Activated CD4-positive, alpha-beta T cell treated with anti-CD3 and anti-CD28 coated beads, Interleukin-10, Interleukin-2, amounts not matched to agents 100 ng/mL and 50 ng/mL, durations not matched to agents 16 hours and 8 hours (primary cell): ENCODE results near the gene FAF2.
"Not testable (repeated sequence)": the region's sequence is repeated elsewhere in the genome, so short reads cannot be mapped to it uniquely, and the experiment has no call there.

Experiments
- DNase-seq: peaks from one replicate; pipeline ENCODE4 v3.0.0-alpha.2; 2020

The FAF2 gene

DNA sequence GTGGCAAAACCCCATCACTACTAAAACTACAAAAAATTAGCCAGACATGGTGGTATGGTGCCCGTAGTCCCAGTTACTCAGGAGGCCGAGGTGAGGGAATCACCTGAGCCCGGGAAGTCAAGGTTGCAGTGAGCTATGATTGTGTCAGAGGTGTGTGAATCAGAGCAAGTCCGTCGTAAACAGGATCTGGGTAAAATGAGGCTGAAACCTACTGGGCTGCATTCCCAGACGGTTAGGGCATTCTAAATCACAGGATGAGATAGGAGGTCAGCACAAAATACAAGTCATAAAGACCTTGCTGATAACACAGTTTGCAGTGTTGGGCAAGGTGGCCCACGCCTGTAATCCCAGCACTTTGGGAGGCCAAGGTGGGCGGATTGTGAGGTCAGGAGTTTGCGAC is 29.9 kb upstream of the FAF2 start:
- no peak for DNase-seq

GRCh38 chr5:176420086-176420485 is 28.1 kb upstream of the FAF2 start:
- DNase-seq, result no peak

GRCh38 chr5:176420972-176421544 is 27.1 kb upstream of the FAF2 start:
- DNase-seq, result no peak

DNA sequence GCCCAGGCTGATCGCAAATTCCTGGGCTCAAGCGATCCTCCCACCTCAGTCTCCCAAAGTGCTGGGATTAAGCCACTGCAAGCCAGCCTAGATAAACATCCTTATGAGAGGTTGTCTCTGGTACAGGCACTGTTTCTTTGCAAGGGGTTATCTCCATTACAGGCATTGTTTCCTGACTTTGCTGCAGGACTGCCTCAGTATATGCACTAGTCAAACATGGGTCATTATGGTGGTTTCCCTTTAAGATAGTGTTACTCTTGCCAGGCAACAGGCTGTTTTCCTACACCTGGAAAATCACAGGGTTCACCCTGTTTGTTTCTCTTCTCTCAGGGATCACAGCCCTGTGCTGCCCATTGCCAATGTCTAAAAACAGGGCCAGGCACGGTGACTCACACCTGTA is 24.0 kb upstream of the FAF2 start:
- DNase-seq, result no peak

GRCh38 chr5:176425138-176425537 is 23.0 kb upstream of the FAF2 start:
- no peak for DNase-seq

GRCh38 chr5:176425791-176426190 is 22.4 kb upstream of the FAF2 start:
- no peak for DNase-seq

- no peak for DNase-seq
These were observed 21.3 kb upstream of the FAF2 start for GRCh38 chr5:176426876-176427275.

DNA sequence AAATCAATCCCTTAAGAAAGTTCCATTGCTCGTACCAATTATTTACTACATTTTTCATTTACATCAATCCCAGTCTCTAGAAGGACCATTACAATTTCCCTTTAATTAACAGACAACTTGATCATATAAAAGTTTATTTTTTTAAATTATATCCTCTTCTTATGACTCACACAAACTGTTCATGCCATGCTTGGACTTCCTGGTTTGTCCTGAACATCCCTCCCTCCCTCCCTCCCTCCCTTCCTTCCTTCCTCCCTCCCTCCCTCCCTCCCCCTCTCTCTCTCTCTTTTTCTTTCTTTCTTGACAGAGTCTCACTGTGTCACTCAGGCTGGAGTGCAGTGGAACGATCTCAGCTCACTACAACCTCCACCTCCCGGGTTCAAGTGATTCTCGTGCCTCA is 20.2 kb upstream of the FAF2 start:
- no peak for DNase-seq

- no peak for DNase-seq
These were observed 18.2 kb upstream of the FAF2 start for GRCh38 chr5:176429972-176430371.

DNA sequence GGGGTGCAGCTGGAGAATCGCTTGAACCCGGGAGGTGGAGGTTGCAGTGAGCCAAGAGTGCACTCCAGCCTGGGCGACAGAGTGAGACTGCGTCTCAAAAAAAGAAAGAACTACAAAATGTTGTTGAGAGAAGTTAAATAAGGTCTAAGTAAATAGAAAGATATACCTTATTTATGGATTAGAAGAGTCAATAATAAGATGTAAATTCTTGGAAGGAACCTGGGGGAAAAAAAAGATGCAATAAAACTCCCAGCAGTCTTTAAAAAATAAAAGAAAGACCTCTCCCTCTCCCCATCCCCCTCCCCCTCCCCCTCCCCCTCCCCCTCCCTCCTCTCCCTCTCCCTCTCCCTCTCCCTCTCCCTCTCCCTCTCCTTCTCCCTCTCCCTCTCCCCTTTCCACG is 15.5 kb upstream of the FAF2 start:
- DNase-seq, result no peak

GRCh38 chr5:176436656-176437055 is 11.5 kb upstream of the FAF2 start:
- peak; percentile 59 for DNase-seq

DNA sequence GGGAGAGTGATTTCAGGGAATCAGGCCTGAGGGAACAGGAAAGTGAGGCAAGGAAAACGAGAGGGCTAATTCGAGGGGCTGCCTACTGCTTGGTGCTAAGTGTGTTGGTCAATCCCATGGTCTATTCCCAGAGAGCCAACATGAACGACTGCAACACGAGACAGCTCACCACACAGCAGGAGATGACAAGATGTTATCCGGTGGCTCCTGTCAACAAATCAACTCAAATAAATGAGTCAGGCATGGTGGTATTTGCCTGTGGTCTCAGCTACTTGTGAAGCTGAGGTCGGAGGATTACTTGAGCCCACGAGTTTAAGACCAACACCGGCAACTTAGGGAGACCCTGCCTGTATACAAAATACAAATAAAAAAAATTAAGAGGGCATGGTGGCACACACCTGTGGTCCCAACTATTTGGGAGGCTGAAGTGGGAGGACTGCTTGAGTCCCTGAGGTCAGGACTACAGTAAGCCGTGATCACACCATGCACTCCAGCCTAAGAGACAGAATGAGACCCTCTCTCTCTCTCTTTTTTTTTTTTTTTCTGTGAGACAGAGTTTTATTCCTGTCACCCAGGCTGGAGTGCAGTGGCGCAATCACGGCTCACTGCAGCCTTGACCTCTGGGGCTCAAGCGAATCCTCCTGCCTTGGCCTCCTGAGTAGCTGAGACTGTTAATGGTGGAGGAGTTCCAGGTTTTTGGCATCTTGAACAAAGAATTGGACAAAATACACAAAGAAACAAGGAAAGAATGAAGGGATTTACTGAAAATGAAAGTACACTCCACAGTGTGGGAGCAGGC is 9.0 kb upstream of the FAF2 start:
- no peak for DNase-seq

DNA sequence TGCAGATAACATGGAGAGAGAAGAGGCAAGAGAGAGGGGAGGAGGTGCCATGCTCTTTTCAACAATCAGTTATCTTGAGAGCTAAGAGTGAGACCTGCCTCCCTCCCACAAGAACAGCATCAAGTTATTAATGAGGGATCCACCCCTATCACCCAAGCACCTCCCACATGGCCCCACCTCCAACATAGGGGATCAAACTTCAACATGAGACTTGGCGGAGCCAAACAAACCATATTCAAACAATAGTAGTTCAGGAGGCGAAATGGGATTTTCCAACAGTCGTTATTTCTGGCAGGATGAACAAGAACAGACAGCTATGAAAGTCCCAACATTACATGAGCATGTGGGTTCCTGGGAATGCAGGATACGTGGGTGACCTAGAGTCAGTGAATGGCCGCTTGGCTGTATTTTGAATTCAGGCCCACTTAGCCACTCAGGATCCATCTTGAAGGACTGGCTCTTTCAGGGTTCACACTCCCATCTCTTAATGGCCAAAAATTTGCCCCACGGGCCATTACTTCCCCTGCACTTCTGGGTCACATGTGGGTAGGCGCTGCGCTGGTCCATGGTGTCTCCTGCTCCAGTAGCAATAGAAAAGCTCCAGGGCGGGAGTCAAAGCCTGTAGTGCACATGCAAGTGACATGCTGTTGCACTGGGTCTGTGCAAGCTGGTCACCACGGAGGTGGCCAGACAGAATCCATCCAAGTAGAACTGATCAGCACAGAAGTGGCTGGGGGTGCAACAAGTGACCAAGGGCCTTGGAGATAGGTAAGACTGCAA is 7.1 kb upstream of the FAF2 start:
- DNase-seq, result no peak

DNA sequence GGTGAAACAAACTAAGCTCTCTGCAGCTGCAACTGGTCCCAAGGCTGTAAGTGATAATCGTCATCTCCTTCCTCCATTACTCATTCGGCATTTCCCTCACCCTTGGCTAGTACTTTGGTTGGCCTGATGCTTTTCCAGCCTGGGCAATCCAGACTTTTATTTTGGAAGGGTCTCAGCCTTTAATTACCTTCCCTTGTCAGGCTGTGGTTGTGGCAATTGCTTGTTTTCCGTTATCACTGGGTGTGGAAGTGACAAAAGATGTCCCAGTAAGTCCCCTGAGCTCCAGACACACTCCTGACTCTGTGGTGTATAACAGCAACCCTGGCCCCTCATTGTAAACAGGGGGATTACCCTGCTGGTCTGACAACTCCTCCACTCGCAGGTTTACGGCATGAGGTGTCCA is 6.3 kb upstream of the FAF2 start:
- no peak for DNase-seq

- DNase-seq, result not testable (repeated sequence)
These were observed 5.3 kb upstream of the FAF2 start for GRCh38 chr5:176442911-176443310.

- DNase-seq, result no peak
These were observed 3.4 kb upstream of the FAF2 start for GRCh38 chr5:176444742-176445141.

DNA sequence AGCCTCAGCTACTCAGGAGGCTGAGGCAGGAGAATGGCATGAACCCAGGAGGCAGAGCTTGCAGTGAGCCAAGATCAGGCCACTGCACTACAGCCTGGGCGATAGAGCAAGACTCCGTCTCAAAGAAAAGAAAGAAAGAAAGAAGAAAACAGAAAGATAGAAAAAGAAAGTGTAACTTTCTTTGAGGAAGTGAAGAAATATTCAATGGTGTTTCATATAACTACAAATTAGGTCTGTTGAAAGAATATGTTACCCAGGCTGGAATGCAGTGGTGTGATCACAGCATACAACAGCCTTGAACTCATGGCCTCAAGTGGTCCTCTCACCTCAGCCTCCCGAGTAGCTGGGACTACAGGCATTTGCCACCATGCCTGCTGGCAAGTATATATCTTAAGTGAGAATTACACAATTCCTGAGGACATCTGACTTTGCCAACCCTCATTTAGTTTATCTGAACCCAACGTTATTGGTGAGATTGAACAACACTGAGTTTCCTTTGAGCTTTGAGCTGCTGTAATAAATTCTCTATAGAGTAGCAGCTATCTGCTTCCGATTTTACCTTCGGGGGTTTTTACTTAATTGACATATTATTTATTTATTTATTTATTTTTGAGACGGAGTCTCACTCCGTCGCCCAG is 2.0 kb upstream of the FAF2 start:
- DNase-seq, result no peak

- DNase-seq, result peak; percentile 13
These were observed 1.1 kb upstream of the FAF2 start for GRCh38 chr5:176446884-176447590.

- DNase-seq, result no peak
These were observed 601 bp upstream of the FAF2 start for GRCh38 chr5:176447591-176447977.

GRCh38 chr5:176450077-176450476 is 1.9 kb downstream of the FAF2 start:
- DNase-seq, result no peak

DNA sequence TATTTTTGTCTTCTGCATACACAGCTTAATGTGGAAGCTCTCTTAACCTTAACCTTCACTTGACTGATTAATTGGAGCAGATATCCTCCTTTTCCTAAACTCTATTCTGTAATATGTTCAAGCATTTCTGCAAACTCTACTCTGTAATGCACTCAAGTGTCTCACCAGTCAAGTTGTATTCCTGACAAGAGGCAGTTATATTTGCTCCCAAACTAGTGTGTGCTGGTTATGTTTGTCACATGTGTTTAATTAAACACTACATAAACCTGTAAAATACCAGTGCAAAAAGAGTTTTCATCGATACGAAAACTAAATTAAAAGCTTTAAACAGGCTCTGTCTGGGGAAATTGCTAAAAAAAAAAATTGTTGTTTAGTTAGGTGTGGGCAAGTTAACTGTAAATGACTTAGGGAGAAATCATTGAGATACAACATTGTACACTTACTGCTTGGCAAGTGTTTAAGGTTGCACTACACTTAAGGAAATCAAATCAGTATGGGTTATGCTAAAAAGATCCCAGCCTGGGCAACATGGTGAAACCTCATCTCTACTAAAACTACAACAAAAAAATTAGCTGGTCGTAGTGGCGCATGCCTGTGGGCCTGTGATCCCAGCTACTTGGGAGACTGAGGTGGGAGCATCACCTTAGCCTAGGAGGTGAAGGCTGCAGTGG is 6.7 kb downstream of the FAF2 start:
- no peak for DNase-seq

- no peak for DNase-seq
These were observed 10.8 kb downstream of the FAF2 start for GRCh38 chr5:176458904-176459561.
